Activated CD8-positive, alpha-beta memory T cell treated with anti-CD3 and anti-CD28 coated beads, Interleukin-2, amount 10 ng/mL, durations not matched to agents 7 days and 5 days (primary cell): Measurements from ENCODE around the gene TTC1. TPM values are rescaled to one million over a fixed set of nuclear protein-coding genes. Genes with fewer than 3 reads are reported as not detected.
"Not testable (repeated sequence)": the region's sequence is repeated elsewhere in the genome, so short reads cannot be mapped to it uniquely, and the experiment has no call there.

Source experiments
- ATAC-seq: fragments of 150-1000 bp; cut with Tn5 transposase; one replicate; pipeline ENCODE4 v1.10.0; 2021; ENCODE audit warnings: moderate library complexity
- CTCF ChIA-PET: fragments of 350-600 bp; sonication (Branson Sonifier 250); formaldehyde crosslinking; loops from one replicate; lab custom pipeline; 2021; ENCODE audit warnings: antibody characterized with exemption; lab: Charles Lee
- DNase-seq: peaks from one replicate; pipeline ENCODE4 v3.0.0-alpha.2; 2020
- H3K27ac Mint-ChIP-seq: one replicate; pipeline ENCODE4 v1.8.0; 2021; ENCODE audit warnings: mild to moderate bottlenecking, mixed read lengths
- H3K27me3 Mint-ChIP-seq: one replicate; pipeline ENCODE4 v1.8.0; 2021; ENCODE audit warnings: mixed read lengths
- H3K36me3 Mint-ChIP-seq: one replicate; pipeline ENCODE4 v1.8.0; 2021; ENCODE audit warnings: mild to moderate bottlenecking, mixed read lengths
- H3K4me1 Mint-ChIP-seq: one replicate; pipeline ENCODE4 v1.8.0; 2021; ENCODE audit warnings: mixed read lengths
- H3K4me3 Mint-ChIP-seq: one replicate; pipeline ENCODE4 v1.8.0; 2021; ENCODE audit warnings: mild to moderate bottlenecking, moderate library complexity, mixed read lengths
- H3K9me3 Mint-ChIP-seq: one replicate; pipeline ENCODE4 v1.8.0; 2022; ENCODE audit warnings: low read depth, mixed read lengths
- total RNA-seq, 2 experiments: library from RNA; stranded (reverse); gene quantifications; one replicate each; pipeline ENCODE4 v1.2.3, GENCODE V29; 2021

Gene TTC1
- total RNA-seq, 2 experiments from 2014 or later, result 39.3 to 54.5 TPM

DNA sequence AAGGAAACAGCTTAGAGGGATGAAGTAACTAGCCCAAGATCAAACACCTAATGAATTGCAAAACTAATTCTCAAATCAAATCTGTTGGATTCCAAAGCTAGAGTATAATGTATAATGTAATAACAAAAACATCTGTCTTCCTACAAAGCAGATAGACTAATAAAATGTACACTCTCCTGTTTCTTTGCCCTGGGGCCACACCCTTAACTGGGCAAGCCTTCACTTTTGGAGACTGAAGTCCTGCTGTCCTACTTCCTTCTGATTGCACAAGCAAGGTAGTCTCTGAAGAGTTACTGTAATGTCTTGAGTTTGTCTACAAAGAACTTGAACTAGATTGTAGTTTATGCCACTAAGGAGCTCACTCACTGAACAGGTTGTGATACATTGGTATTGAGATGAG lies 2.5 kb downstream of the TTC1 start:
- peak overlapping the region; percentile 26 for H3K27ac Mint-ChIP-seq
- H3K9me3 Mint-ChIP-seq, result no peaks in the 10 kb centered on the region
- CTCF ChIA-PET, result interaction anchor here (0.6 to 5.2 kb wide), 2 partner anchors 10 to 385 kb away, joined by 4 to 42 read pairs; no protein-coding TSS in a partner anchor
- ATAC-seq (no peak), DNase-seq (no peak)
- H3K27me3 Mint-ChIP-seq, result no peaks in the 10 kb centered on the region
- H3K4me1 Mint-ChIP-seq, result peaks cover 25% of the 10 kb centered on the region
- peaks cover 17% of the 10 kb centered on the region for H3K36me3 Mint-ChIP-seq
- H3K4me3 Mint-ChIP-seq, result peak overlapping the region; percentile 29

DNA sequence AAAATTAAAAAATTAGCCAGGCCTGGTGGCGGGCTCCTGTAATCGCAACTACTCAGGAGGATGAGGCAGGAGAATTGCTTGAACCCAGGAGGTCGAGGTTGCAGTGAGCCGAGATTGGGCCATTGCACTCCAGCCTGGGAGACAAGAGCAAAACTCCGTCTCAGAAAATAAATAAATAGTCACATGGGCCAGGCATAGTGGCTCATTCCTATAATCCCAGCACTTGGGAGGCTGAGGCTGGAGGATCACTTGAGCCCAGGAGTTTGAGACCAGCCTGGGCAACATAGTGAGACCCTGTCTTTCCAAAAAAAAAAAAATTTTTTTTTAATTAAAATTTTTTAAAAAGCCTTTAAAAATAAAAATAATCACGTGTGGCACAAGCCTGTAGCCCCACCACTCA lies 5.3 kb downstream of the TTC1 start:
- DNase-seq, H3K27me3 Mint-ChIP-seq, H3K4me3 Mint-ChIP-seq, H3K9me3 Mint-ChIP-seq, ATAC-seq, H3K27ac Mint-ChIP-seq: not testable (repeated sequence)
- peaks cover 24% of the 10 kb centered on the region for H3K4me1 Mint-ChIP-seq
- H3K36me3 Mint-ChIP-seq, result peaks cover 22% of the 10 kb centered on the region
- CTCF ChIA-PET, result interaction anchor here (1.1 to 1.7 kb wide), 2 partner anchors 8 to 173 kb away, joined by 3 to 9 read pairs; no protein-coding TSS in a partner anchor

DNA sequence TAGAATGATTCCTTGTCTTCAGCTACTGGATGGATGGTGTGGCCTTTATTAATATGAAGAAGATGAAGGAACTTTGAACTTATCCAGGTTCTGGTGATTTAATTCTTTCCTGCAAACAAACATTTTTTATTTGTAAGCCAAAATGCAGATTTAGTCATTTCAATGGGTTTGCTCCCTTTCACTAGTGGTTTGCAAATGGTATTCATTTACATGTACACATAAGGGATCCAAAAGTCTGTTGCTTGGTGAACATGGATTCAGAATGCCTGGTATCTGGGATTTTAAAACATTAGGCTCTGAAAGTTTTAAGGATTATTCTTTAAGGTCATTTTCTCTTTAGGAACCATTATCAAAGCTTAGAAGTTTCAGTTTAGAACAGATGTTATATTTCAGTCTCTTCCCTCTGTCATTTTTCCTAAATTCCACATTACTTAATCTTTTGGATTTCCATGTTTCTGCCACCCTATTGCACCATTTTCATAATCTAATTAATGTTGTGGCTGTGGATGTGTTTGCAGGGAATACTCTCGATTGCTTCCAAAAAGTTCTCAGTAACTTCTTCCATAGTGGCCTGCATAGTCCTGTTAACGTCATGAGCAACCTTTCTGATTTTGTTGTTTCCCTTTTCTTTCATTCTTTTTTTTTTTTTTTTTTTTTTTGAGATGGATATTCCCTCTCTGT lies 10.1 kb downstream of the TTC1 start:
- H3K36me3 Mint-ChIP-seq, result peaks cover 17% of the 10 kb centered on the region
- no peak for ATAC-seq
- H3K27me3 Mint-ChIP-seq, result no peaks in the 10 kb centered on the region
- DNase-seq, result no peak
- no peaks in the 10 kb centered on the region for H3K9me3 Mint-ChIP-seq
- H3K4me3 Mint-ChIP-seq, result no peak overlapping the region
- H3K27ac Mint-ChIP-seq, result no peak overlapping the region
- CTCF ChIA-PET, result interaction anchor here (1.0 to 5.3 kb wide), 3 partner anchors 325 to 370 kb away, joined by 3 to 67 read pairs (median 4); no protein-coding TSS in a partner anchor
- peaks cover 19% of the 10 kb centered on the region for H3K4me1 Mint-ChIP-seq

- DNase-seq (peak; percentile 43), ATAC-seq (peak; percentile 29)
- H3K36me3 Mint-ChIP-seq, result peaks cover 17% of the 10 kb centered on the region
- no peaks in the 10 kb centered on the region for H3K9me3 Mint-ChIP-seq
- no peaks in the 10 kb centered on the region for H3K27me3 Mint-ChIP-seq
- CTCF ChIA-PET, result interaction anchor here (1.2 to 5.3 kb wide), 6 partner anchors 11 to 371 kb away, joined by 3 to 67 read pairs (median 6); partner anchors contain the start of genes PWWP2A and TTC1
- H3K4me3 Mint-ChIP-seq, result no peak overlapping the region
- peak overlapping the region; percentile 73 for H3K27ac Mint-ChIP-seq
- H3K4me1 Mint-ChIP-seq, result peaks cover 19% of the 10 kb centered on the region
These were observed 11.4 kb downstream of the TTC1 start for GRCh38 chr5:160020266-160020770.

DNA sequence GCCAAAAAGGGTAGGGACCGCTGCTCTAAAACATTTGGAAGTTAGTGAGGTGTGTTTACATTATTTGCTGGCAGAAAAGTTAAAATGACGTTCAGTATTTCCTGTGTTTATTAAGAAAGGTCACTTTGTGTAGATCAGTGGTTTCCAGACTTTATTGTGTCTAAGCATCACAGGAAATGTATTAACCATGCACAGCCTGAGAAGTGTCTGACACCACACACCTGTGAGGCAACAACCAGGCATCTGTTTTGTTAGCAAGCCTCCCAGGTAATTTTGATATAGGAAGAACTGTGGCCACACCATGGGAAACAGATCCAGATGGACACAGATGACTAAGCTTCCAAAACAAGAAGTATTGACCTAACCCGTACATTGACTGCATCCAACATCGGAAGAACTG lies 12.0 kb downstream of the TTC1 start:
- Mint-ChIP-seq H3K9me3 (no peaks in the 10 kb centered on the region), H3K4me1 (peaks cover 22% of the 10 kb centered on the region)

GRCh38 chr5:160021831-160022446 lies 13.0 kb downstream of the TTC1 start:
- H3K4me1 Mint-ChIP-seq, result peaks cover 22% of the 10 kb centered on the region
- no peaks in the 10 kb centered on the region for H3K27me3 Mint-ChIP-seq
- peak; percentile 90 for ATAC-seq
- peak; percentile 66 for DNase-seq
- CTCF ChIA-PET, result interaction anchor here (0.6 to 5.3 kb wide), 34 partner anchors 8 to 580 kb away, joined by 3 to 67 read pairs (median 4); partner anchors contain the start of genes PWWP2A and TTC1
- H3K4me3 Mint-ChIP-seq, result no peak overlapping the region
- peak overlapping the region; percentile 71 for H3K27ac Mint-ChIP-seq
- no peaks in the 10 kb centered on the region for H3K9me3 Mint-ChIP-seq
- H3K36me3 Mint-ChIP-seq, result peaks cover 19% of the 10 kb centered on the region

More for the DNA sequence above, 12.0 kb downstream of the TTC1 start:
- peaks cover 21% of the 10 kb centered on the region for H3K36me3 Mint-ChIP-seq
- DNase-seq (no peak), ATAC-seq (no peak)
- CTCF ChIA-PET, result interaction anchor here (0.9 to 5.3 kb wide), 14 partner anchors 8 to 579 kb away, joined by 3 to 67 read pairs (median 5); partner anchors contain the start of genes PWWP2A and TTC1
- H3K4me3 Mint-ChIP-seq, result no peak overlapping the region
- H3K27ac Mint-ChIP-seq, result peak overlapping the region; percentile 54
- H3K27me3 Mint-ChIP-seq, result no peaks in the 10 kb centered on the region

DNA sequence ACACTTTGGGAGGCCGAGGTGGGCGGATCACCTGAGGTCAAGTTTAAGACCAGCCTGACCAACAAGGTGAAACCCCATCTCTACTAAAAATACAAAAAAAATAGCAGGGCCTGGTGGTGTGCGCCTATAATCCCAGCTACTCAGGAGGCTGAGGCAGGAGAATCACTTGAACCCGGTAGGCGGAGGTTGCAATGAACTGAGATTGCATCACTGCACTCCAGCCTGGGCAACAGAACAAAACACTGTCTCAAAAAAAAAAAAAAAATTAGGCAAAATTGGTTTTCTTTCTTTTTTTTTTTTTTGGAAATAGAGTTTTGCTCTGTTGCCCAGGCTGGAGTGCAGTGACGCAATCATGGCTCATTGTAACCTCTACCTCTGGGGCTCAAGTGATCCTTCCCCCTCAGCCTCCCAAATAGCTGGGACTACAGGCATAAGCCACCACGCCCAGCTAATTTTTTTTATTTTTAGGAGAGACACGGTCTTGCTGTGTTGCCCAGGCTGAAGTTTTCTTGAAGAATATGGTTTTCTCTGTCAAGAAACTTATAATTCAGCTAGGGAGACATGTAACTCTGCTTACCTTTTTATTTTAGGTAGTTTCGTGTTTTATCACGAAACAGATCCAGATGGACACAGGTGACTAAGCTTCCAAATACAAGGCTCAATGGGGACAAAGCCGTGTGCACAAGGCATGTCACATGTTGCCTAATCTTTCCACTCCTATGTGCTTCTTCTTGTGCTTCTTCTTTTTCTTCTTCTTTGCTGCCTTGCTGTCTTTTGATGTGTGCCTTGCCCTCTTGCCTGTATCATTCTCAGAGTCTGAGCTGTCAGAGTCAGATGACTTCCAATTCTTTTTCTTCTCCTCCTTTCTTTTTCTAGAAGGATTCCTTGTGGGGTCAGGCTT lies 14.3 kb downstream of the TTC1 start:
- CTCF ChIA-PET, result interaction anchor here (0.7 to 5.3 kb wide), 9 partner anchors 8 to 395 kb away, joined by 3 to 67 read pairs (median 6); partner anchors contain the start of gene PWWP2A

GRCh38 chr5:160023908-160024630 lies 15.1 kb downstream of the TTC1 start:
- H3K36me3 Mint-ChIP-seq, result peaks cover 29% of the 10 kb centered on the region
- H3K27ac Mint-ChIP-seq, result peak overlapping the region; percentile 46
- no peaks in the 10 kb centered on the region for H3K9me3 Mint-ChIP-seq
- CTCF ChIA-PET, result interaction anchor here (0.6 to 5.3 kb wide), 5 partner anchors 9 to 320 kb away, joined by 3 to 67 read pairs (median 3); no protein-coding TSS in a partner anchor
- no peak for DNase-seq
- no peaks in the 10 kb centered on the region for H3K27me3 Mint-ChIP-seq
- peaks cover 29% of the 10 kb centered on the region for H3K4me1 Mint-ChIP-seq
- ATAC-seq, result no peak
- H3K4me3 Mint-ChIP-seq, result no peak overlapping the region

More for the DNA sequence above, 14.3 kb downstream of the TTC1 start:
- DNase-seq, result no peak
- peaks cover 25% of the 10 kb centered on the region for H3K36me3 Mint-ChIP-seq
- no peaks in the 10 kb centered on the region for H3K9me3 Mint-ChIP-seq
- no peak overlapping the region for H3K4me3 Mint-ChIP-seq
- no peaks in the 10 kb centered on the region for H3K27me3 Mint-ChIP-seq
- H3K27ac Mint-ChIP-seq, result peak overlapping the region; percentile 46
- ATAC-seq, result no peak
- H3K4me1 Mint-ChIP-seq, result peaks cover 29% of the 10 kb centered on the region

DNA sequence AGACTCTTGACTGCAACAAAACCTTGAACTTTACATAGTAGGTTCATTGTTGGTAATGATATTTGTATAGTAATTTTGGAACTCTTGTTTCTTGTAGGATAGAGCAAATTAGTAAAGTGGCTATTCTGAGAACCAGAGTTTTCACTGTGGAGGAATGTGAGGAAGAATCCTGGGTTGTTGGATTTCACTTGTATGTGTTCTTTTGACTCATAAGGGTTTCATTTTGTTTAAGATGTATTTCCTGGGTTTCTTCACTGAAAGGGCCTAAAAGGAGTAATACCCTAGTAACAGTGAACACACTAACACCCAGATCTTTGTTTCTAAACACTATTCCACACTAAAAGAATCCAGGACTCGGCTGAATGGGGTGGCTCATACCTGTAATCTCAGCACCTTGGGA lies 20.1 kb downstream of the TTC1 start:
- ATAC-seq (no peak), DNase-seq (no peak)
- Mint-ChIP-seq H3K4me3 (no peak overlapping the region), H3K27me3 (no peaks in the 10 kb centered on the region), H3K36me3 (peaks cover 33% of the 10 kb centered on the region), H3K27ac (no peak overlapping the region), H3K9me3 (no peaks in the 10 kb centered on the region), H3K4me1 (peaks cover 10% of the 10 kb centered on the region)
- CTCF ChIA-PET, result no interaction called here

GRCh38 chr5:160029540-160030139 lies 20.7 kb downstream of the TTC1 start:
- peaks cover 15% of the 10 kb centered on the region for H3K4me1 Mint-ChIP-seq
- H3K4me3 Mint-ChIP-seq, result no peak overlapping the region
- peaks cover 33% of the 10 kb centered on the region for H3K36me3 Mint-ChIP-seq
- CTCF ChIA-PET, result interaction anchor here (1.5 kb wide), 1 partner anchor 8 kb away, joined by 8 read pairs; no protein-coding TSS in a partner anchor
- H3K27me3 Mint-ChIP-seq, result no peaks in the 10 kb centered on the region
- ATAC-seq (no peak), DNase-seq (no peak)
- H3K27ac Mint-ChIP-seq, result no peak overlapping the region
- H3K9me3 Mint-ChIP-seq, result no peaks in the 10 kb centered on the region

- Mint-ChIP-seq H3K27me3 (no peaks in the 10 kb centered on the region), H3K4me3 (no peak overlapping the region), H3K4me1 (peaks cover 22% of the 10 kb centered on the region), H3K36me3 (peaks cover 32% of the 10 kb centered on the region), H3K9me3 (no peaks in the 10 kb centered on the region), H3K27ac (no peak overlapping the region)
- CTCF ChIA-PET, result interaction anchor here (1.5 kb wide), 1 partner anchor 9 kb away, joined by 8 read pairs; no protein-coding TSS in a partner anchor
- DNase-seq, result no peak
- no peak for ATAC-seq
These were observed 21.9 kb downstream of the TTC1 start for GRCh38 chr5:160030631-160031377.
